Caco-2 (cell line): ENCODE data around the gene MAB21L1. TPM values are rescaled to one million over a fixed set of nuclear protein-coding genes. Genes with fewer than 3 reads are reported as not detected.

Experiments used
- BruUV-seq: library from RNA; stranded (reverse); fragments of 400-500 nt; replicated peaks from 2 replicates; lab custom pipeline; 2021; lab: Mats Ljungman, UMichigan
- CTCF ChIA-PET: fragments of 300-600 bp; sonication (Branson Sonifier 250); formaldehyde crosslinking; loops from one replicate; lab custom pipeline; 2022; ENCODE audit warnings: antibody characterized with exemption; lab: Charles Lee
- POLR2A ChIA-PET: fragments of 300-600 bp; sonication (Branson Sonifier 250); formaldehyde crosslinking; loops from one replicate; lab custom pipeline; 2022; ENCODE audit warnings: antibody characterized with exemption; lab: Charles Lee
- DNase-seq, 2 experiments: peaks; one replicate each; pipeline versions ENCODE4 v3.0.0 to v3.0.0-alpha.2; 2020 to 2022
- H3K27me3 ChIP-seq: replicated peaks from 2 replicates; pipeline ENCODE4 v1.6.0; 2011; ENCODE audit warnings: low read length; ENCODE audit not compliant: control insufficient read depth, insufficient read depth
- H3K36me3 ChIP-seq: 2 replicates; pipeline ENCODE4 v1.5.1; 2011; ENCODE audit warnings: low read length; ENCODE audit not compliant: control insufficient read depth, insufficient read depth
- H3K4me1 ChIP-seq: fragments of 250-450 bp; sonication (Bioruptor Pico); 2 replicates; pipeline ENCODE4 v1.5.1; 2020; ENCODE audit warnings: mild to moderate bottlenecking
- H3K4me3 ChIP-seq: 2 replicates; pipeline ENCODE4 v1.5.1; 2011; ENCODE audit warnings: low read depth, mild to moderate bottlenecking, control low read depth, low read length
- H3K9me3 ChIP-seq: fragments of 250-450 bp; sonication (Bioruptor Pico); 2 replicates; pipeline ENCODE4 v1.5.1; 2020; ENCODE audit warnings: mild to moderate bottlenecking, moderate library complexity
- H3K27ac Mint-ChIP-seq: one replicate; pipeline ENCODE4 v1.8.0; 2022; ENCODE audit warnings: mixed read lengths; ENCODE audit not compliant: unreplicated experiment
- H3K27me3 Mint-ChIP-seq: one replicate; pipeline ENCODE4 v1.8.0; 2022; ENCODE audit warnings: mixed read lengths; ENCODE audit not compliant: insufficient read depth, unreplicated experiment
- H3K36me3 Mint-ChIP-seq: one replicate; pipeline ENCODE4 v1.8.0; 2022; ENCODE audit warnings: mild to moderate bottlenecking, mixed read lengths; ENCODE audit not compliant: insufficient read depth, unreplicated experiment
- H3K4me1 Mint-ChIP-seq: one replicate; pipeline ENCODE4 v1.8.0; 2022; ENCODE audit warnings: low read depth, mixed read lengths; ENCODE audit not compliant: unreplicated experiment
- H3K4me3 Mint-ChIP-seq: one replicate; pipeline ENCODE4 v1.8.0; 2022; ENCODE audit warnings: mild to moderate bottlenecking, moderate library complexity, mixed read lengths; ENCODE audit not compliant: unreplicated experiment
- H3K9me3 Mint-ChIP-seq: one replicate; pipeline ENCODE4 v1.8.0; 2022; ENCODE audit warnings: mixed read lengths; ENCODE audit not compliant: unreplicated experiment
- CTCF ChIP-seq, 2 experiments: fragments of 200-600 bp in 1 of 2; IDR thresholded peaks; 1 replicate in 1 of 2; 2 replicates in 1 of 2; pipeline versions ENCODE4 v1.5.1 to v1.8.0; 2011 to 2022; ENCODE audit warnings: antibody characterized with exemption in 1 of 2, control low read depth in 1 of 2, inconsistent platforms in 1 of 2, low read depth in 1 of 2, low read length in 1 of 2, mild to moderate bottlenecking in 1 of 2, moderate library complexity in 1 of 2; ENCODE audit not compliant: insufficient read depth in 1 of 2, severe bottlenecking in 1 of 2, unreplicated experiment in 1 of 2
- intact Hi-C: fragments of 100-400 bp; cut with micrococcal nuclease; formaldehyde crosslinking; loops from one replicate; pipeline ENCODE4 v1.10.0; 2022; ENCODE audit not compliant: unreplicated experiment
- total RNA-seq: library from RNA; stranded (reverse); gene quantifications from 2 replicates; pipeline ENCODE4 v1.2.3, GENCODE V29; 2022

Gene MAB21L1
- total RNA-seq, 1 experiment from 2014 or later, result not detected

- Histone ChIP-seq H3K27me3 (no peaks in the 10 kb centered on the region), H3K4me3 (no peak overlapping the region), H3K9me3 (no peaks in the 10 kb centered on the region; the same call in 1 of the 2 replicates), H3K4me1 (no peaks in the 10 kb centered on the region), H3K36me3 (no peaks in the 10 kb centered on the region)
- TF ChIP-seq CTCF (IDR thresholded peaks at IDR 0.05; ENCODE audit: insufficient read depth in 1 of 2, low read depth in 1 of 2, low read length in 1 of 2, severe bottlenecking in 1 of 2, unreplicated experiment in 1 of 2), result no peak
- Mint-ChIP-seq H3K27me3 (no peaks in the 10 kb centered on the region), H3K36me3 (no peaks in the 10 kb centered on the region), H3K27ac (no peak overlapping the region), H3K9me3 (no peaks in the 10 kb centered on the region), H3K4me3 (no peak overlapping the region), H3K4me1 (no peaks in the 10 kb centered on the region)
- POLR2A ChIA-PET, result no interaction called here
- BruUV-seq, result no TSS peak
- intact Hi-C loops, result no loop called here
- no peak for DNase-seq
- CTCF ChIA-PET, result no interaction called here
Measured at GRCh38 chr13:35482527-35482926, 6.0 kb upstream of the MAB21L1 start.

GRCh38 chr13:35481777-35482176 lies 5.3 kb upstream of the MAB21L1 start:
- BruUV-seq, result no TSS peak
- Histone ChIP-seq H3K4me1 (no peaks in the 10 kb centered on the region), H3K9me3 (no peaks in the 10 kb centered on the region; the same call in 1 of the 2 replicates), H3K4me3 (no peak overlapping the region), H3K36me3 (no peaks in the 10 kb centered on the region), H3K27me3 (no peaks in the 10 kb centered on the region)
- ChIA-PET POLR2A (no interaction called here), CTCF (no interaction called here)
- no peak for DNase-seq
- no peak overlapping the region for H3K27ac Mint-ChIP-seq
- H3K36me3 Mint-ChIP-seq, result no peaks in the 10 kb centered on the region
- no peak for TF ChIP-seq CTCF (IDR thresholded peaks at IDR 0.05; ENCODE audit: insufficient read depth in 1 of 2, low read depth in 1 of 2, low read length in 1 of 2, severe bottlenecking in 1 of 2, unreplicated experiment in 1 of 2)
- no peak overlapping the region for H3K4me3 Mint-ChIP-seq
- no peaks in the 10 kb centered on the region for H3K27me3 Mint-ChIP-seq
- no peaks in the 10 kb centered on the region for H3K4me1 Mint-ChIP-seq
- no peaks in the 10 kb centered on the region for H3K9me3 Mint-ChIP-seq
- intact Hi-C loops, result no loop called here

- no peak for DNase-seq
- Mint-ChIP-seq H3K27ac (no peak overlapping the region), H3K4me3 (no peak overlapping the region), H3K36me3 (no peaks in the 10 kb centered on the region), H3K9me3 (no peaks in the 10 kb centered on the region), H3K27me3 (peaks cover 3% of the 10 kb centered on the region), H3K4me1 (no peaks in the 10 kb centered on the region)
- H3K9me3 ChIP-seq, result no peaks in the 10 kb centered on the region; the same call in 1 of the 2 replicates
- H3K4me1 ChIP-seq, result no peaks in the 10 kb centered on the region
- intact Hi-C loops, result no loop called here
- no peaks in the 10 kb centered on the region for H3K27me3 ChIP-seq
- TF ChIP-seq CTCF (IDR thresholded peaks at IDR 0.05; ENCODE audit: insufficient read depth in 1 of 2, low read depth in 1 of 2, low read length in 1 of 2, severe bottlenecking in 1 of 2, unreplicated experiment in 1 of 2), result no peak
- BruUV-seq, result no TSS peak
- H3K36me3 ChIP-seq, result no peaks in the 10 kb centered on the region
- CTCF ChIA-PET, result no interaction called here
- no peak overlapping the region for H3K4me3 ChIP-seq
- POLR2A ChIA-PET, result no interaction called here
Measured at GRCh38 chr13:35480346-35480745, 3.9 kb upstream of the MAB21L1 start.
